GM19455 (cell line): Measurements from ENCODE around the gene ATP11A.

Experiments
- ATAC-seq: cut with Tn5 transposase; IDR thresholded peaks from one replicate; pipeline ENCODE4 v1.9.1; 2021; ENCODE audit not compliant: unreplicated experiment

The ATP11A gene

GRCh38 chr13:112689303-112690245 lies at the start of gene ATP11A:
Gene ATP11A (plus strand): TSS chr13:112690038. CDS start chr13:112690417, 379 bp downstream.
- ATAC-seq = peak; percentile 65

- ATAC-seq = no peak
Observed at GRCh38 chr13:112641456-112642089, 48.3 kb upstream of the ATP11A start.

GRCh38 chr13:112642090-112642460 lies 47.8 kb upstream of the ATP11A start:
- no peak for ATAC-seq

- no peak for ATAC-seq
Observed at GRCh38 chr13:112643759-112644459, 45.9 kb upstream of the ATP11A start.

- no peak for ATAC-seq
Observed at GRCh38 chr13:112645327-112645914, 44.4 kb upstream of the ATP11A start.

GRCh38 chr13:112647256-112647655 lies 42.6 kb upstream of the ATP11A start:
- ATAC-seq = no peak

GRCh38 chr13:112648101-112648500 lies 41.7 kb upstream of the ATP11A start:
- ATAC-seq = no peak

GRCh38 chr13:112648966-112649690 lies 40.7 kb upstream of the ATP11A start:
- ATAC-seq = no peak

- ATAC-seq = no peak
Observed at GRCh38 chr13:112651311-112651710, 38.5 kb upstream of the ATP11A start.

- ATAC-seq = no peak
Observed at GRCh38 chr13:112651750-112652511, 37.9 kb upstream of the ATP11A start.

- ATAC-seq = no peak
Observed at GRCh38 chr13:112652512-112653070, 37.2 kb upstream of the ATP11A start.

- ATAC-seq = no peak
Observed at GRCh38 chr13:112653071-112653470, 36.8 kb upstream of the ATP11A start.

GRCh38 chr13:112655913-112656312 lies 33.9 kb upstream of the ATP11A start:
- no peak for ATAC-seq

- no peak for ATAC-seq
Observed at GRCh38 chr13:112657850-112658445, 31.9 kb upstream of the ATP11A start.

- ATAC-seq = no peak
Observed at GRCh38 chr13:112658808-112659207, 31.0 kb upstream of the ATP11A start.

GRCh38 chr13:112661291-112661690 lies 28.5 kb upstream of the ATP11A start:
- no peak for ATAC-seq

- ATAC-seq = no peak
Observed at GRCh38 chr13:112664501-112665203, 25.2 kb upstream of the ATP11A start.

- ATAC-seq = no peak
Observed at GRCh38 chr13:112668924-112669323, 20.9 kb upstream of the ATP11A start.
